HG03175 (cell line): ENCODE measurements around the gene RGL2.

Source experiments
- ATAC-seq: cut with Tn5 transposase; IDR thresholded peaks from one replicate; pipeline ENCODE4 v1.9.1; 2021; ENCODE audit warnings: mild to moderate bottlenecking, moderate library complexity; ENCODE audit not compliant: unreplicated experiment

Gene RGL2

DNA sequence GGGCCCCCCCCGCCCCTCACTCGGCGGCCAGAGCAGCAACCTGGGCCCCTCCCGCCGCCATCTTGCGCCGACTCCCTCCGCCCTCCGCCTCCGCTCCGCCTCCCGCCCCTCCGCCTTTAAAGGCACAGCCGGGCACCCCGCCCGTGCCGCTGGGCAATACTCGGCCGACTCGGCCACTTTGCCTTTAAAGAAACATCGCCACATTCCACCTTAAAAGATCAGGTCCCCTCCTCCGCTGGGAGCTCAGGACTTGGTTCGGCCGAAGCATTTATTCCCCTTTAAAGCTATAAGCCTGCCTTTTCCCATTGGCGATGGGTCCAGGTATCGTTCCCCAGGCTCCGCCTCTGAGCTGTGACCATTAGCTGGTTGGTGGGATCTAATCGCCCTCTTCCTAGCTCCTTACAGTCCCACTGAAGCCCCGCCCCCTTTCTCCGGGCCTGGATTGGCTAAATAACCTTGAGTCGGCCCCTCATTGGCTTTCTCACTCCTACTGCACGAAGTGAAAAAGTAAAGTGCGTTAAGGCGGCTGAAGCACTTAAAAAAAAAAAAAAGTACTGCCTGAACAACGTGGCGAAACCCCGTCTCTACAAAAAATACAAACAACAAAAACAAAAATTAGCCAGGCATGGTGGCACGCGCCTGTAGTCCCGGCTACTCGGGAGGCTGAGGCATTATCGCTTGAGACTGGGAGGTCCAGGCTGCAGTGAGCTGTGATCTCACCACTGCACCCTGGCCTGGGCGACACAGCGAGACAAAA is 19.1 kb upstream of the RGL2 start, which contains the start of gene ZBTB22:
Gene ZBTB22 (minus strand): TSS at position 76 of the 757 bp plus-strand sequence. CDS start 828 bp downstream, outside the sequence.
- peak; percentile 57 for ATAC-seq

DNA sequence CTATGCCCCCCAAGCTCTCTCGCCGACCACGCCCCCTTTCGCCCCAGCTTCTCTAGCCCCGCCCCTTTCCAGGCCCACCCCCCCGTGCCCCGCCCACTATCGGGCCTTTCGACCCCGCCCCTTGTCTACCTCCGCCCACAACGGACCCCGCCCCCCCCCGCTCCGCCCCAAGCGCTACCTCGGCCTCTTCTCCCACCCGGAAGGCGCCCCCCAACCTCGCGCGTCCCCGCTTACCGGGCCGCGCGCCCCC is 18.6 kb upstream of the RGL2 start:
- no peak for ATAC-seq

DNA sequence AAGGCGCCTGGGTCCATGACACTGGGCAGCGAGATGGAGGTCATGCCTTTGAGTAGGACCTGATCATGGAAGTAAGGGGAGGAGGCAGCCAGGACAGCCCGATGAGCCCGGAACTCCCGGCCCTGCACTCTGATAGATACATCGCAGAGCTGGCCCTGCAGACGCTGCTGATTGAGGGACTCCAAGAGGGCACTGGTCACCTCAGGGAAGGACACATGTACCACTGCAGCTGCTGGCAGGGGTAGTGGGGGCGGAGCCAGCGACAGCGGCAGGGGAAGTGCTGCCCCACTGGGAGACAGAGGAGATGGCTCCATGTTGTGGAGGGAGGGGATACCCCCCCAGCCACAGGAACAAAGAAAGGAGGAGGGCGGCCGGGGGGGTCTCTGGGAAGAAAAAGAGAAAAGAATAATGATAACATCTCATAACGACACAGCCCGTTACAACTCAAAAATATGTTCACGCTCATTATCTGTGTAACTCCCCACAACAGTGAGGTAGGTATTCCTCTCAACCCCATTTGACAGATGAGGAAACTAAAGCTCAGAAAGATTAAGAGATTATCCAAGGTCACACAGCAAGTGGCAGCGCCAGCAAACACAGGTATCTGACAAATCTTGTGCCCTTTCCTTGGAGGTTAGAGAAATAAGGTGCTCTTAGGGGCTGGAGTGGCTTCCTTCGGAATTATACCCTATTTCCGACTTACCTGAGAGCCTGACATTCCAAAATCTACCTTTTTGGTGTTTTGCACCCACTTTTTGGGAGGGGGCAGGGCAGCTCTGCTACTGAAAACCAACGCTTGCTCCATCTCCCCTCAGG is 18.1 kb upstream of the RGL2 start:
- no peak for ATAC-seq

DNA sequence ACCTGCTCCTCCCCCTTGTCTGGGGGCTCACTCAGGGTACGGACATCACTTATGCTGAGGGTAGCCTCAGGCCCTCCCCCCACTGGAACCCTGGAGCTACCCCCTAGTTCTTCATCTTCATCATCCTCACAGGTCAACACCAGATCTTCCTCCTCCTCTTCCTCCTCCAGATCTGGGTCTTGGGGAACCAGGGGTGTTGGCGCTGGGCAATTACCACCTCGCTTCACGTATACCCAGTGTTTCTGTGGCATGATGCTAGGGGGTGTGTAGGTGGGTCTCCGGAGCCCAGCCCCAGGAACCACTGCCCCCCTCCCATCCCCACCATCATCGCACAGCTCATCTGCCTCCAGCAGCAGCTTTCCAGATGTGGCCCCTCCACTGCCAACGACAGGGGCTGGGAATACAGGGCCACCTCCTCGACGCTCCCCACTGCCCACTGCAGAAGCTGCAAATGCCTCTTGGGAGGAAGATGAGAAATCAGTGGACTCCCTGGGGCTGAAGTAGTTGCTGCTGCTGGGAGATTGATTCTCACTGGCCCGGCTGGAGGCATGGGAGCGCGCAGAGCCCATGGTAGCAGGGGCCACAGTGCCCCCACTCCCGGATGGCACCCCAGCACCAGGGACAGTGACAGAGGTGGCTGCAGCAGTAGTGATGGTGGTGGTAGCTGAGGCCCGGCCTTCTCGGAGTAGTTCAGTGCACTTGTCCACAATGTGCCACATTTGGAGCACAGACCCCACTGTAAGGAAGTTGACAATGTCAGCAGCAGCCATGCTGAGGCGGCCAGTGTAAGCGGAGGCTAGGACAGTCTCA is 17.3 kb upstream of the RGL2 start:
- no peak for ATAC-seq

DNA sequence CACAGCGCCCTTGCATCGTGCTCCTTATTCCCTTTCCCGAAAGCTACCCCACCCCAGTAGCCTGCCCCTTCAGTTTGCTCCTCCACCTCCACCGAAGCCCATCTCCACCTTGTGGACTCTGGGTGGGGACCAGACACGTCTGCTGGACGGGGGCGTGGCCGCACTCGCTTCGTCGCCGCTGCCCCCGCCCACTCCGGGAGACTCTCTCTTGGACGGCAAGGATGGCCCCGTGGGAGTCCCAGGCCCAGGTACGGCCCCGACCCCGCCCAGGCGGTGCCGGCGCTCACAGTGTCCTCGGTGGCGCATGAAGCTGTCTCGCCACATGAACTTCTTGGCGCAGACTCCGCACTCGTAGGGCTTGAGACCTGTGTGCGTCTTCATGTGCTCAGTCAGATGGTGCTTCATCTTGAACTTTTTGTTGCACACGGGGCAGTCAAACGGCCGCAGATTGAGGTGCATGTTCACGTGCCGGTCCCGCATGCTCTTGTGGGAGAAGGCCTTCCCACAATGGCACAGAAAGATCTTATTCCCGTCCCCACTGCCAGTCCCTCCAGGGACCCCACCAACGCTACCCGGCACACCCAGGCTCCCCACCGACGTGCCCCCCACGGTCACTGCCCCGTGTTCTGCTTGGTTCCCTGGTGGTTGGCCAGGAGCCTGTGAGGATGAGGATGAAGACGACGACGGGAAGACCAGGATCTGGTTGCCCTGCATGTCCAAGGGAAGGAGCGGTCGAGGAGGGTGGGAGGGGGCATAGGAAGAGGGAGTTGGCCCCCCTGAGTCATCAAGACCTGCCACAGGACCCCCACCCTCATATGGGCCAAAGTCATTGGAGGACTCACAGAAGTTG is 16.4 kb upstream of the RGL2 start:
- ATAC-seq, result no peak

DNA sequence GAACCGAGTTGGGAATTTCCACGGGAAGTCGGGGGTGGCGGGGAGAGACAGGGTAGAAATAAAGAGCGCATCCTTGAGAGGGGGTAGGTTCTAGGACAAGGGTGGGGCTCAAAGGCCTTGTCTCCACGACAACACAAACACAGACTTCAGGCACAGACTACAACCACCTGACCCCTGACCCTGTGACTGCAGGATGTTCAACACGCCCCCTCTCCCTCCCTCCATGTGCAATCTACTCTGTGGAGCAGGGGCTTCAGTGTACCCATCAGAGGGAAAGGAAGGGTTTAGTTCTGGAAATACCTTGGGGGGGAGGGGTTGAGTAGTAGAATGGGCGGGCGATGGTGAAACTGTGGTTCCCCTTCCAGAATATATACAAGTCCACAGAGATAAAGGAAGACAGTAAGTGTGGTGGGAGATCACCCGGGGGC is 15.8 kb upstream of the RGL2 start:
- ATAC-seq, result peak; percentile 25

DNA sequence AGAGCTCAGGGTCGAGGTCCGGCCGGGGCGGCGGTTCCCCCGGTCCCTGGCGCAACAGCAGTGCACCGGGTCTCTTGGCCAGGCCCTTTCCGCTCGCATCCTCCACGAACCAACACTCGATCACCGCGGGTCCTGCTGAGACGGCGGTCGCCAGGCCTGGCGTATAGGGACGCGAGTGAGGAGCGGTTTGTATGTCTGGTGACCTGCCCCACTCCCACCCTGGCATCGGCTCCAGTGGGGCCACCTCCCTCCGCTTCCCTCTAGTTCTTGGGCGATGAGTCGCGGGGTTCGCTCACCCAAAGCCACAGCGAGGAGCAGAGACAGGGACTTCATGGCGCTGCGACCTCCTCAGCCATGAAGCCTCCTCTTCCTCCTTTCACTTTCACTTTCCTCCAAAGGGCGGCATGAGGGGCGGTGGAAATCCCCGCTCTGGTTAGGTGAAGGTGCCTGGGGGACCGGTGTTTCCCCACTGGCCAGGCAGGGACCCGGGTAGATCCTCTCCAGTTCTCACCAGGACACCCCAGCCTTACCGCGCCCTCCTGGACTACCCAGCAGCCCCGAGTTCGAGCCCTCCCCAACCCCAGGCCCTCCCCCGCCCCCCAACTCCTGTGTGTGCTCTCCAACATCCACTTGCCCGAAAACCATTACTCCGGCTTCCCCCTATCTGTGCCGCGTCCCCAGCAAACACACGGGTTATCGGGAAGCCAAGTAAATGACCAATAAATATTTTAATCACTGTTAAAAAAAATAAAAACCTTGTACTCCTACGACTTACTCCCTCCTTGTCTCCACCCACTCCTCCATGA is 15.2 kb upstream of the RGL2 start, which contains the start of gene TAPBP:
Gene TAPBP (minus strand): TSS at position 370 of the 806 bp plus-strand sequence. CDS start 37 bp downstream, at position 333.
- peak; percentile 31 for ATAC-seq

DNA sequence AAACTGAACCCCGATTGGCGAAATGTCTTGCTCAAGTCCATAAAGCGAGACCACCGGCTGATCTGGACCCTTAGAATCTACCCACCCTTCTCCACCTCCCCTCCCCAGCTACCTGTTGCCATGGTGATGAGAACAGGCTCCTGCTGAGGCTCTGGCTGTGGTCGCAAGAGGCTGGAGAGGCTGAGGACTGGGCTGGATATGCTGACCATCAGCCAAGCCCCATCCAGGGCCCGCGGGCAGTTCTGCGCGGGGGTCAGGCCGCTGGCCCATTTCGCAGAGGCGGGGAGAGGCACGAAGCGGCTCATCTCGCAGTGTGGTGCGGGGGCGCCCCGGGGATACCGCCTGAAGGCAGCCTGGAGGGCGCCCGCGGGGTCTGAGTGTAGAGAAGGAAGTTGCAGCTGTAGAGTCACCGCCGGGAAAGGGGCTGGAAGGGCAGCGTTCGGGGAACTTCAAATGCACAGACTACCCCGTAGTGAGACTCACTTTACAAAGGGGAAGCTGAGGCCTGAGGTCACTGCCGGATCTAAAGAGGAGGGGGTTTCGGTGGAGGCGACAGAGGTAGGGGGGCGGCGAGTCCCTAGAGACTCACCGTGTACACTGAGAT is 14.5 kb upstream of the RGL2 start:
- ATAC-seq, result no peak

DNA sequence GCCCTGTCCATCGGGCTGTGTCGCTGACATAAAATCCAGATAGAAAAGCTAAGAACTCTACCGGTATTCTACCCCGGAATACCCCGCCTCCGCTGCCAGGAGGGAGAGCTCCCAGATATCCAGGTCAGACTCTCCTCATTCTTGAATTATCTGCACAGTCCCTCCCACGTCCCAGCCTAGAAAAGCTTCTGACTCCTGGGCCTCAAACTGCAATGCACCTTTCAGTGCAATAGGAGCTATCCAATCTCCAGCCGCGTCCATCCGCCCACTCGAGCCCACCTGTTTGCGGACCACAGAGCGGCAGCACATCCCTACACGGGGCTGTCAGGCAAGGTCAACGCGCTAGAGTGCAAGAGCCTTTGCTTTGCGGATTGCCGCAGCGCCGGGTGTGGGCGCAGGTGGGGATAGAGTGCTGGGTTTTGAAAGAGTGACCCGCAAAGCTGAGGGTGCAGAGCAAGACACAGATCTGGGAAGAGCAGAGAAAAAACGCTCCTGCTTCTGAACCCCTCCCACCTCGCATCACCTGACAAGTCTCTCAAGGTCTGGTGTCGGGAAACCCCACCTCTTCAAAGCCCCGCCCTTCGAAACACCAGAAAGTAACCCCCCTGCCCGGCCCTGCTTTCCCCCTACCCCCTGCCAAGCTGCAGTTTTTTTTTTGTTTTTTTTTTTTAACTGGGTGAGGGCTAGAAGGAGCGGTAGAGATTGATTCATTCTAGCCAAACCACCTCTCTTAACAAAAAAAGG is 13.8 kb upstream of the RGL2 start:
- ATAC-seq, result peak; percentile 31

DNA sequence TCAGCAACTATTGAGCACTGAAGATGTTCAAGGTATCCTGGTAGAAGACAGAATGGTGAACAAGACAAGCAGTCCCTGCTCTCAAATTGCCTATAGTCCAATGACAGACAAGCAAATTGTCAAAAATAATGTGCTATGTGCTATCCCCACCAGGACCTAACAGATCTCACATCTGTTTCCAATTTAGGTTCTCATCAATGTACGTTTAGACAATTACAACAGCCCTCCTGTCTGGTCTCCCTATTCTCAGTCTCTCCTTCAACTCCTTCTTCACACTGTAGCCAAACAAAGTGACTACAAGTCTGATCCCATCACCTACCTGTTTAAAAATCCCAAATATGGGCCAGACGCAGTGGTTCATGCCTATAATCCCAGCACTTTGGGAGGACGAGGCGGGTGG is 7.6 kb upstream of the RGL2 start:
- no peak for ATAC-seq

DNA sequence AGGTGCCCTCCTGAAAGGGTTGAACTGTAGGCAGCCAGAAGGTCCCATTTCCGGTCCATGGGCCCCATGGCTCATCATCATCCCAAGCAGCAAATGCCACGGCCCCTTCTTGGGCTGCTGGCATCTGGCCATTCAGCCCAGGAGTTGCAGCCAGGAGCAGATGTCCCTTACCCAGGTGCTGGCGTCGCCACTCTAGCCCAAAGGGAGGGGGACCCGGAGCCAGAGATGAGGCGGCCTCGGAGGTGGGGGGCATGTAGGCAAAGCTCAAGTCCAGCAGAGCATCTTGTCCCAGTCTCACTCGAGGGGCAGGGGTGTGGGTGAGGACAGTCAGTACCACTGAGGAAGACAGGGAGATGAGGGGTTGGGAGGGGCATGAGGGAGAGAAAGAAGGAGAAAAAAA is 6.3 kb upstream of the RGL2 start:
- no peak for ATAC-seq

DNA sequence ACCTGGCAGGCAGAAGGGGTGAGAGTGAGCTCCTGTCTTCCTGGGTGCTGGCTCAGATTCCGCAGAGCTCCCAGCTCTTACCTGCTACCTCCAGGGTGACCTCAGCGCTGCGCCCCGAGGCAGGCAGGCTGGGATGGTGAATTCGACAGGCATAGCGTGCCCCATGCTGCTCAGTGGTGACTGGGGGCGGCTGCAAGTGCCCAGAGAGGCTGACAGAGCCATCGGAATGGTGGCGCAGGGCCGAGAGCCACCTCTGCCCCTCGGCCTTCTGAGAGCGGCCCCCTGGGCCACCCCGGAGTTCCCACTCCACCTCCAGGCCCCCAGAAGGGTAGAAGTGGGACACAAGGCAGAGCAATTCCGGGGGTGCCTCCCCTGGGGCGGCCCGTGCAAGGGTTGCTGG is 5.5 kb upstream of the RGL2 start:
- ATAC-seq, result no peak

DNA sequence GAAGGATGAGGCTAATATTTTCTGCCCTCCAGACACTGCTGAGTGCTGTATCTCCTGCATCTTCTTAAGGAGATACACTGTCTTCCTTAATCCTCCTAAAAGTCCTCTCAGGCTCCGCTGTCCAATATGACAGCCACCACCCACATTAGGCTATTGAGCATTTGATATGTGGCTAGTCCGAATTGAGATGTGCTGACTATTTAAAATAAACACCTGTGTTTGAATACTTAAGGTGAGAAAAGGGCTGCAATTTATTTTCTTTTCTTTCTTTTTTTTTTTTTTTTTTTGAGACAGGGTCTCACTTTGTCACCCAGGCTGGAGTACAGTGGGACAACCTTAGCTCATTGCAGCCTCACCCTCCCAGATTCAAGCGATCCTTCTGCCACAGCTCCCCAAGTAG is 3.1 kb upstream of the RGL2 start:
- no peak for ATAC-seq

DNA sequence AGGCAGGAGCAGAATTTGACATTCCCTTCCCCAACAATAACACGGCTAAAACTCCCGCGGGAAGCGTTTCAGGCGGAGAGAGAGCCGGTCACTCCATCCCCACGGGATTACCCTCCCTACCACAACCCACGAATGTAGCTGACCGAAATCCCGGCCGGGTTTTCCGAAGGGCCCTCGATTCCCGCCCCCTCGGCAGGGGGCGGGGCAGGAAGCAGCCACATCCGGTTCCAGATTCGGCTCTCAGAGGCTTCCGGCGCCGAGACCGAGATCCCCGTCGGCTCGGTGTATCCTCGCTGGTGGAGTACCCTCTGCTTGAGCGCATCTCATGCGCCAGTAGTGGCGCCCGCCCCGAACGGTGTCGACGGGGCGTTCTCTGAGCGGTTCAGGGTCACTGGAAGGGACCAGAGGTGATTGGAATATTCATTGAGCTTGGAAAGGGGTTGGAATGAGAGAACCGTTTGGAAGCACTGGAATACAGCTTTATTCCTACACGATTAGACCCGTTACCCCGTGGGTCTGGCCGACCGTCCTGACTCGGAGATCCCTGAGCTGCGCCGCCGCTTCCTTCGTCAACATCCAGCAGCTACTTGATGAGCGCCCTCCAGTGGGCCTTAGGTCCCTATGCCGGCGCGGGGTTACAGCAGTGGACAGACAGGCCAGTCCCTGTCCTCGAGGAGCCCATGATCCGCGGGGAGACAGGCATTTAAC is 649 bp upstream of the RGL2 start:
- peak; percentile 79 for ATAC-seq

DNA sequence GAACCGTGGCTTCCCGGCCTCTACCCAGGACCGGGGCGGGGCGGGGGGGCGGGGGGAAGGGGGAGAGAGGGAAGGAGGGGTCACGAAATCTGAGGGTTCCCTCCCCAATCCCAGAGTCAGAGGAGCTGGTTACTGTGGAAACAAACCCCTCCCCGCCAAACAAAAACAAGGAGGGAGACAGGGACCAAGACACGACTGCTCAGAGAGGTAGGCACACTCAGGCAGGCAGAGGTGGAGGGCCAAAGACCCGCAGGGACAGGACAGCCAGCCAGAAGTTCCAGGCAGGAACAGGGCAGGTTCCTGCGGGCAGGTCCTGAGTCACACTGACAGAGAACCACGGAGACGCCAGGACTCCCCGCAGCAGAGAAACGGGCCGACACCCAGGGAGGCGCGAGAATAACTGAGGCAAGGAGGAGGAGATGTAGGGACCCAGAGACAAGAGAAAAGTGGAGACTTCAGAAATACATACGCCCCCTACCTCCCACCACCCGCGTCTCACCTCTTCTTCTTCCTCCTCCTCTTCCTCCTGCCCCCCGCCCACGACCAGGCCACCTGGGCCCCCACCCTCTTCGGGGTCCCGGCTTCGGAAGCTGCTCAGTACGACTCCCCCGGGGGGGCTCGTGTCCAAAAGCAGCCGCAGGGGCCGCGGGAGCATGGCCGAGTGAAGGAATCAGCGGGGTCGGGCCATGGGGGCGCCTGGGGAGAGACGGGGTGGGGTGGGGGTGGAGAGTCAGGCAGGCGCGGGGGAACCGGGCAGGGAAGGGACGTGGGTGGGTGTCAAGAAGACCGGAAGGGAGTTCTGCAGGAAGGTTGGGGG is 578 bp downstream of the RGL2 start:
- no peak for ATAC-seq

DNA sequence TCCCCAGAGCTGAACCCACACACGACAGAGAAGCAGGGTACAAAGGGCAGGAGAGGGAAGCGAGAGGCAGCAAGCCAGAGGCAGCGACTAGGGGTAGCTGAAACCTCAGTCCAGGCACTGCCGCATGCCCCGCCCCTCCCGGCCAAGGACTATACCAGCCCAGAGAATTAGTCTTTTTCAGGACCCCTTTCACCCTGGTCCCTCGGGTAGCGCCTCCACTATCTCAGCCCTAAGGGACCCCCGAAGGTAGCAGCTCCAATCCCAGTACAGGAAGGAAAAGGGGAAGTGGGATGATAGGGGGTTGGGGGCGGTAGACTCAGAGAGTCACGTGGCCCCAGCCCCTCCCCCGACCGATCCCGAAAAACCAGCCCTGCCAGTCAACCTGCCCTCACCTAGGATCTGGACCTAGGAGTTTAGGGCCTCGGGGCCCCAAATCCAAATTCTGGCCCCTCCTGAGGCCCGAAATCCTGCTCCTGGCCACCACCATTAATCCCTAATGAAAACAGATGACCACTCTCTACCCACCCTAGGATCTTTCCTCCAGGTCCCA is 1.3 kb downstream of the RGL2 start:
- ATAC-seq, result no peak
